H9 (cell line): ENCODE results near the gene C19orf53. TPM values are rescaled to one million over a fixed set of nuclear protein-coding genes. Genes with fewer than 3 reads are reported as not detected.
A peak's percentile ranks its signal among the peaks of the same experiment; 100 is the strongest.

Experiments used
- DNase-seq: peaks from one replicate; pipeline ENCODE4 v3.0.0-alpha.2; 2017
- H2AFZ ChIP-seq: one replicate; pipeline ENCODE4 v1.6.1; 2013; ENCODE audit warnings: mild to moderate bottlenecking, low read length, control low read depth, moderate library complexity
- H2AK5ac ChIP-seq: 2 replicates; pipeline ENCODE4 v1.6.1; 2013; ENCODE audit warnings: low read length, control low read depth, mixed read lengths; ENCODE audit not compliant: insufficient read length
- H2BK120ac ChIP-seq: one replicate; pipeline ENCODE4 v1.6.1; 2013; ENCODE audit warnings: low read depth, mild to moderate bottlenecking, low read length, control low read depth, inconsistent platforms; ENCODE audit not compliant: poor library complexity, severe bottlenecking
- H2BK12ac ChIP-seq: 2 replicates; pipeline ENCODE4 v1.6.1; 2013; ENCODE audit warnings: low read length, control low read depth, mixed read lengths, low read depth; ENCODE audit not compliant: insufficient read length
- H2BK15ac ChIP-seq: 2 replicates; pipeline ENCODE4 v1.6.1; 2013; ENCODE audit warnings: low read depth, low read length, control low read depth
- H2BK20ac ChIP-seq: one replicate; pipeline ENCODE4 v1.6.1; 2013; ENCODE audit warnings: low read depth, mild to moderate bottlenecking, low read length, control low read depth, inconsistent platforms; ENCODE audit not compliant: poor library complexity, severe bottlenecking
- H2BK5ac ChIP-seq: 2 replicates; pipeline ENCODE4 v1.6.1; 2013; ENCODE audit warnings: low read length, control low read depth, mixed read lengths; ENCODE audit not compliant: insufficient read length
- H3K14ac ChIP-seq: 2 replicates; pipeline ENCODE4 v1.6.1; 2013; ENCODE audit warnings: low read length, control low read depth; ENCODE audit not compliant: insufficient read depth
- H3K18ac ChIP-seq: 2 replicates; pipeline ENCODE4 v1.6.1; 2013; ENCODE audit warnings: low read depth, mild to moderate bottlenecking, mixed read lengths, low read length, control low read depth; ENCODE audit not compliant: insufficient read length
- H3K23ac ChIP-seq: 2 replicates; pipeline ENCODE4 v1.6.1; 2013; ENCODE audit warnings: low read length, control low read depth, mixed read lengths, low read depth; ENCODE audit not compliant: insufficient read length
- H3K23me2 ChIP-seq: 2 replicates; pipeline ENCODE4 v1.6.1; 2013; ENCODE audit warnings: low read depth, mild to moderate bottlenecking, mixed read lengths, low read length, control low read depth; ENCODE audit not compliant: insufficient read length, poor library complexity, severe bottlenecking
- H3K27ac ChIP-seq: 2 replicates; pipeline ENCODE4 v1.5.1; 2013; ENCODE audit warnings: low read length, control low read depth, mixed read lengths, low read depth; ENCODE audit not compliant: insufficient read length
- H3K27me3 ChIP-seq: 2 replicates; pipeline ENCODE4 v1.6.1; 2013; ENCODE audit warnings: low read length, control low read depth, inconsistent platforms; ENCODE audit not compliant: insufficient read depth
- H3K4ac ChIP-seq: 2 replicates; pipeline ENCODE4 v1.6.1; 2013; ENCODE audit warnings: low read depth, mild to moderate bottlenecking, control low read depth, inconsistent platforms, low read length, moderate library complexity
- H3K4me1 ChIP-seq: 2 replicates; pipeline ENCODE4 v1.6.1; 2013; ENCODE audit warnings: low read length, control low read depth, inconsistent platforms; ENCODE audit not compliant: insufficient read depth
- H3K4me2 ChIP-seq: 2 replicates; pipeline ENCODE4 v1.6.1; 2013; ENCODE audit warnings: low read length, control low read depth, mixed read lengths; ENCODE audit not compliant: insufficient read length, insufficient read depth
- H3K56ac ChIP-seq: 2 replicates; pipeline ENCODE4 v1.6.1; 2013; ENCODE audit warnings: low read depth, mild to moderate bottlenecking, mixed read lengths, low read length, control low read depth; ENCODE audit not compliant: insufficient read length
- H3K79me1 ChIP-seq: 2 replicates; pipeline ENCODE4 v1.6.1; 2013; ENCODE audit warnings: low read depth, mild to moderate bottlenecking, moderate library complexity, low read length, control low read depth, inconsistent platforms; ENCODE audit not compliant: insufficient read depth, poor library complexity, severe bottlenecking
- H3K79me2 ChIP-seq: 2 replicates; pipeline ENCODE4 v1.6.1; 2013; ENCODE audit warnings: low read length, control low read depth, inconsistent platforms; ENCODE audit not compliant: insufficient read depth
- H3K9ac ChIP-seq: 2 replicates; pipeline ENCODE4 v1.6.1; 2013; ENCODE audit warnings: low read length, control low read depth, mixed read lengths; ENCODE audit not compliant: insufficient read length; ENCODE audit errors: extremely low read depth
- H3K9me3 ChIP-seq: one replicate; pipeline ENCODE4 v1.6.1; 2013; ENCODE audit warnings: low read depth, low read length, inconsistent platforms; ENCODE audit not compliant: control insufficient read depth
- H3T11ph ChIP-seq: one replicate; pipeline ENCODE4 v1.6.1; 2013; ENCODE audit warnings: mild to moderate bottlenecking, low read length, control low read depth, inconsistent platforms
- H4K20me1 ChIP-seq: one replicate; pipeline ENCODE4 v1.6.1; 2013; ENCODE audit not compliant: control insufficient read depth, insufficient read length, insufficient read depth
- H4K5ac ChIP-seq: 2 replicates; pipeline ENCODE4 v1.6.1; 2013; ENCODE audit warnings: low read depth, mild to moderate bottlenecking, mixed read lengths, low read length, control low read depth; ENCODE audit not compliant: insufficient read length
- H4K8ac ChIP-seq: replicated peaks from 2 replicates; pipeline ENCODE4 v1.6.1; 2013; ENCODE audit warnings: low read length, control low read depth, mixed read lengths, low read depth; ENCODE audit not compliant: insufficient read length
- H4K91ac ChIP-seq: 2 replicates; pipeline ENCODE4 v1.6.1; 2013; ENCODE audit warnings: low read depth, mild to moderate bottlenecking, moderate library complexity, mixed read lengths, low read length, control low read depth; ENCODE audit not compliant: insufficient read length
- H3K27ac Mint-ChIP-seq, 3 experiments: 2 replicates in 2 of 3; 3 replicates in 1 of 3; pipeline ENCODE4 v1.8.0; 2020 to 2021; ENCODE audit warnings: mixed read lengths in 3 of 3, mild to moderate bottlenecking in 1 of 3, moderate library complexity in 1 of 3
- H3K27me3 Mint-ChIP-seq: 2 replicates; pipeline ENCODE4 v1.8.0; 2021; ENCODE audit warnings: low read depth, mild to moderate bottlenecking, moderate library complexity, mixed read lengths
- H3K36me3 Mint-ChIP-seq, 3 experiments: 2 replicates in 2 of 3; 3 replicates in 1 of 3; pipeline ENCODE4 v1.8.0; 2020 to 2021; ENCODE audit warnings: low read depth in 3 of 3, mixed read lengths in 3 of 3; ENCODE audit not compliant: insufficient read depth in 1 of 3
- H3K4me1 Mint-ChIP-seq, 2 experiments: 2 replicates each; pipeline ENCODE4 v1.8.0; 2020; ENCODE audit warnings: mixed read lengths in 2 of 2
- H3K4me3 Mint-ChIP-seq, 2 experiments: 2 replicates in 1 of 2; 3 replicates in 1 of 2; pipeline ENCODE4 v1.8.0; 2020 to 2021; ENCODE audit warnings: mild to moderate bottlenecking in 2 of 2, mixed read lengths in 2 of 2, moderate library complexity in 1 of 2
- H3K9me3 Mint-ChIP-seq, 2 experiments: 2 replicates in 1 of 2; 3 replicates in 1 of 2; pipeline ENCODE4 v1.8.0; 2020; ENCODE audit warnings: mild to moderate bottlenecking in 2 of 2, mixed read lengths in 2 of 2, moderate library complexity in 1 of 2
- CTCF ChIP-seq: fragments of 200-600 bp; sonication (generic); conservative IDR thresholded peaks from 3 replicates; pipeline ENCODE4 v1.8.0; 2021; ENCODE audit warnings: antibody characterized with exemption, mild to moderate bottlenecking
- WGBS: extraction: QIAGEN DNeasy Blood & Tissue Kit; methylation state at CpG from one replicate; pipeline ENCODE4 v1.1.7; 2013; ENCODE audit warnings: missing lambda C conversion rate, low lambda C conversion rate, mixed read lengths; ENCODE audit not compliant: insufficient read length; ENCODE audit errors: extremely low coverage; 5-methylcytosine and 5-hydroxymethylcytosine counted together
- total RNA-seq: library from RNA; stranded (reverse); gene quantifications from 2 replicates; pipeline ENCODE4 v1.2.1, GENCODE V29; 2021

Gene C19orf53
- total RNA-seq, 1 experiment from 2014 or later = 129 TPM

- peaks cover 21 to 62% (median 39%) of the 10 kb centered on the region in 3 experiments for H3K36me3 Mint-ChIP-seq
- no peak overlapping the region; a peak in 1 of 7 replicates for H3K27ac Mint-ChIP-seq
- Histone ChIP-seq H3K79me2 (no peaks in the 10 kb centered on the region), H3K9me3 (no peaks in the 10 kb centered on the region), H2BK20ac (no peak overlapping the region), H3K9ac (no peak overlapping the region), H3K79me1 (no peaks in the 10 kb centered on the region), H3K23me2 (peaks cover 4% of the 10 kb centered on the region), H4K91ac (no peak overlapping the region), H2AK5ac (peak overlapping the region; percentile 51), H2BK12ac (no peak overlapping the region), H2BK5ac (no peak overlapping the region), H3K56ac (no peak overlapping the region), H4K5ac (no peak overlapping the region), H3K4me2 (no peak overlapping the region), H4K20me1 (no peaks in the 10 kb centered on the region), H3K4ac (no peak overlapping the region), H3K14ac (no peak overlapping the region), H2BK120ac (no peak overlapping the region), H2BK15ac (no peak overlapping the region), H3K4me1 (no peaks in the 10 kb centered on the region), H2AFZ (no peak overlapping the region), H3K18ac (no peak overlapping the region), H3K23ac (no peak overlapping the region), H3K27ac (no peak overlapping the region), H3T11ph (no peak overlapping the region), H4K8ac (no peak overlapping the region), H3K27me3 (no peaks in the 10 kb centered on the region)
- no peaks in the 10 kb centered on the region for H3K27me3 Mint-ChIP-seq
- peaks cover 3 to 7% of the 10 kb centered on the region in 2 experiments; a peak in 3 of 4 replicates for H3K4me1 Mint-ChIP-seq
- H3K9me3 Mint-ChIP-seq = no peaks in the 10 kb centered on the region
- H3K4me3 Mint-ChIP-seq = no peak overlapping the region
- no peak for DNase-seq
- TF ChIP-seq CTCF = no peak
- no CpG with 5 or more reads among the region's 11 CpGs for WGBS
Observed at GRCh38 chr19:13819238-13819637, 45.0 kb downstream of the C19orf53 start.
